Hematopoietic multipotent progenitor cell treated with erythropoietin and hydrocortisone succinate and interleukin-3 and kit ligand, for 4 days (in vitro differentiated cells): ENCODE measurements around the gene NPAS3.

Experiments
- DNase-seq: peaks from one replicate; pipeline ENCODE4 v3.0.0-alpha.2; 2015

Gene NPAS3

DNA sequence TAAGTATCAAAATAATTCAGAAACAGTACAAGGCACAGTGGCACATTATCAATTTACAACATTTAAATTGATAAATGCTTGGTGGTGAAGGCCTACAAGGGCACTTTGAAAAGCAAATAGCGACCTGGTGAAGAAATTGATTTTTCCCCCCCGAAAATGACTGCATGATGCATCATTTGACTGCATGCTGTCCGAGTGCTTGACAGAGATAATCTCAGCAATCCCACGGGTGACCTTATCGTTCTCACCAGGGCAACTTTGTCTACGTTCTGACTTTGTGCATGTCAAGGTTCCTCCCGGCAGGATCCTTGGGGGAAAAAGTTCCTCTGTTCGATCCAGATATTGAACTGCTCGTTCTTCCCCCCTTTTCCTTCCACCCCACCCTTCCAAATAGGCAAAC is 627.4 kb downstream of the NPAS3 start:
- peak; percentile 59 for DNase-seq

- no peak for DNase-seq
Measured at GRCh38 chr14:33567023-33567728, 628.5 kb downstream of the NPAS3 start.

DNA sequence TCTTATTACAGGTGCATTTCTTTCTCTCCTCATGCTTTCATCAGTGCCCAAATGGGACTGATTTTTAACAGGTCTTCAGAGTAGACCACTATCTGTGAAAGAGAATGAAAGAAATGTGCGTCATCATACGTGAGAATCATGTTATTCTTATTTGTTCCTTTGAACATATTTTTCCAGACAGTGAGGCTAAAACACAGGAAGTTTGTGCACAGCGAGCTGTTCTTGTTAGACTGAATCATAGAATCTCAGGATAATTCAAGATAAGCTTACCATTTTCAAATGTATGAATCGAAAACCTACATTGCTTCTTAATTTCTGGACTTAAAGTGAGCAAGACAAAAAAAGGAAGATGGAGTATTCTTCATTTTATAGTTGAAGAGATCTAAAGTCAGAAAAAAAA is 629.1 kb downstream of the NPAS3 start:
- DNase-seq = no peak

DNA sequence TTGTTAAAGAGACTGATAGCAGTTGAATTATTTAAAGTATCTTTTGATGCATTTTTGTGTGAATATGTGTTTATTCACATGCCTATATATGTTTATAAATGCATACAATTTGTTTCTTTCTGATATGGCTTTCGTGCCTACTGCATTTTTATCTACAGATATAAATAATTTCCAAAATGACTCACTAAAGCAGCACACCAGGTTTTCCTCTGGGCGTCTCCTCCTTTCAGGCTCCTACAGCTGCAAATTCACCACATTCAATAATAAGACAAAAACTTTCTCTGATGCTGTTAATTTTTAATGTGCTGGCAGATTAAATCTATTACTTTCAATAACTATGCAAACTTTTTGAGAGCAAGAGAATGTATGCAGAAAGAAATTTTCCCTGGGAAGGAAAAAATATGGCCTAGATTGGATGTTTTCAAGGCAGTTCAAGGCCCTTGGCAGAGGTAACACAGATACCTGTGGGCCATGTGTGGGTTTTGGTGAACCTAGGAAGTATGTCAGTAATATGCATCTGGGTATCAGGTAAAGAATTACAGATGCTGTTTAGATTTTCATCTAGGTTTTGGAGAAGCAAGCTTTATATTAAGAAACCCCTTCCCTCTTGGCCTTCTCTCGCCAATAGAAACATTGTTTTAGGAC is 630.4 kb downstream of the NPAS3 start:
- DNase-seq = peak; percentile 40

GRCh38 chr14:33569821-33570687 is 631.4 kb downstream of the NPAS3 start:
- no peak for DNase-seq

GRCh38 chr14:33570694-33571310 is 632.1 kb downstream of the NPAS3 start:
- peak; percentile 34 for DNase-seq

DNA sequence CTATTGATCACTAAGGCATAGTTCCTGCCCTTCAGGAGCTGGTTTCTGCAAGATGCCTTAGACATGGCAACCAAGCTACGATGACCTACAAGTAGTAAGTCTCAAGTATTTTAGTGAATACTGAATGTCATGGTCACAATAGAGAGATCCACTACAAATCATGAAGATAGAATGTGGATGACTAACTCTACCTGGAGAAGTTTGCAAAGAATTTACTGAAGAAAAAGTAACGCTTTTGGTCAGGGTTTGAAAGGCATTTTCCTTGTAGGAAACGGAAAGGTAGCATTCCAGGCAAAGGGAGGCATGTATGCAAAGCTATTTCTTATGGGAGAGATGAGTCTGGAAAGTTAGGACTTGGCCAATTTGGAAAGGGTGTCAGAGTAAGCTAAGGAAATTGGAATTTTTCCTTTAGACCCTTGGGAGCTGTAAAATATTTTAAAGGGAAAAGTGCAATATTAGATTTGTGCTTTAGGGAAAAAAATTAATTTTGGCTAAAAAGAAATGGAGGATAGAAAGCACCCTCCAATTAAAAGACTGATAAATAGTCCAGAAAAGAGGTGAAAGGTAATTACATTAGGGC is 634.7 kb downstream of the NPAS3 start:
- no peak for DNase-seq

DNA sequence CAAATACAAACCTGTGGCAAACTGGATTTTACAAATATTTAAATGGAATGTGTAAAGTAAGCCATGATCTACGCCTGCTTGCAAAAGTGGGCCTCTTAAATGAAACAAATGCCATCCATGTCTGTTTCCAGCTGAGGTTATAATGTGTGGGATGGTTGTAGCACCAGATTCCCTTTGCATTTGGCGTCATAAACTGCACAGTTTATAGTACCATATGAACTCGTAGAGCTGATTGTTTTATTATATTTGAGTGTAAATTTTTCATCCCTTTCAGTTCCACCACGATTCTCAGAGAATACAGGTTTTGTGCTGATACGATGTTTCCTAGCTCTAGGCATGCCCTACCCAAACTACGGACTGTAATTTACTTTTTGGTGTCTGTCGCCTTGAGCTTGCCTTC is 637.3 kb downstream of the NPAS3 start:
- no peak for DNase-seq

GRCh38 chr14:33578461-33579216 is 640.0 kb downstream of the NPAS3 start:
- no peak for DNase-seq

DNA sequence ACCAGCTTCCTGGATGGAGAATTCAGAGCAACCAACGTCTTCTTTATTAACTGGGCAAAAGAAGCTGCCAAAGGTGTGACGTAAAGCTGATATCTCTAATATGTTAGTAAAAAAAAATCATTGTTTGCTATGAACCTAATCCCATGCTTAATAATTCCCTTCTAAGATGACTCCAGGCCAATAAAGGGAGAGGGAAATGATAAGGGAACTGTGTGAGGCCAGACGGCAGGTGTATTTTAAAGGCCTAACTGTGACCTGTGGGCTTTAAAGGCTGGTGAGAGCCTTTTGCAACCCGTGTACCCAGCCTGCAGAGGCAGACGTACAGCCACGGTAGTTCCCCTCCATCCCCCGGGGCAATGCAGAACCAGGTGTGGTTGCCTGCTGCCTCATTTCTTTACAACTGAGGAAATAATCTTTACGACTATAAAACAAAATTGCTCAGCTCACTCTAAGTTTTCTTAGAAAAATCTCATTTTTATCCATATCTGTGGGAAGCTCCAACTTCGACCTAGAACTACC is 641.6 kb downstream of the NPAS3 start:
- no peak for DNase-seq

GRCh38 chr14:33580841-33581240 is 642.2 kb downstream of the NPAS3 start:
- DNase-seq = no peak

GRCh38 chr14:33584697-33585096 is 646.0 kb downstream of the NPAS3 start:
- no peak for DNase-seq

GRCh38 chr14:33586806-33587205 is 648.1 kb downstream of the NPAS3 start:
- DNase-seq = no peak

DNA sequence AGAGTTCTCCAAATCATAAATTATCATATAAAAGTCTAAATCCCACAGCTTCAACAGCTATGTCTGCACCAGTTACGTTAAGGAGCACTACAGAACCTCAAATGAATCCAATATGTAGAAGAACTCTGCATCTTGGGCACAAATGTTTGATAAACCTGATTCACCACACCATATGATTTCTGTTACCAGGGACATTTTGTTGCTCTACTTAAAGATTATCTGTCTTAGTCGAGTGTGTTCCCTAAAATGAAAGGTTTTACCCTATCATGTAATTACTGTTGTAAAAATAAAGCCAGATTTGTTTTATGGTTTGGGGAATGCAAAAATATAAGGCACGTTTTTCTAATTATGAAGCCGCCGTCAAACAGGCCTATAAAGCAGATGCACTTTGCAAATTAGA is 649.1 kb downstream of the NPAS3 start:
- no peak for DNase-seq

DNA sequence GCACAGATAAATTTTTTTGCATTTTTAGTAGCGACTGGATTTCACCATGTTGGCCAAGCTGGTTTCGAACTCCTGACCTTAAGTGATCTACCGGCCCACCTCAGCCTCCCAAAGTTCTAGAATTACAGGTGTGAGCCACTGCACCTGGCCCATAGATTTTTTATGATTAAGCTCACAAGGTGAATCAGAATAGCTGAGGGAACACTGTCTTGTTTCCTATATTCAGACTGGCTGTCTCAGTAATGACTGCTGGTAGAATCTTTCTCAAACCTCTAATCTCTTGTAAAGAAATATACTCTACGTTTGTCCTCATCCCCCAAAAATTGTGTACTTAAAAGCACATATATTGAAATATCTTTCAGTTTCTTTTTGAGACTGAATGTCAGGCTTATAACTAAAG is 650.1 kb downstream of the NPAS3 start:
- no peak for DNase-seq

DNA sequence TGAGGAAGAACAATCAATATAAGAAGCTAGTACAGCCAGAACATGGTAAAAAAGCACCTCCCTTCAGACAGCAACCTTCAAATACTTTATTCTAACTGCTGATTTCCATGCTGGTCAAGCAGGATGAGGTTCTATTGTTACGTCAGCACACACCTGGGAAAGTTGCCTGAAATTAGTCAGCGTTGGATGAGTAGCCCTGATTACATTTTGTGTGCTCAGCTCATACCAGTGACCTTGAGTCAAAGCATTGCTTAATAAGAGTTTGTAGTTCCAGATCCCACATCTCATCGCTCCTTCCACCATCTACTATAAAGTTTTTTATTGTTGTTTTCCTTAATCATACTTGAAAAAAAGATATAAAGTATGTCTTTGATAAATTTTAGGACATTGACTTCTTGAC is 650.7 kb downstream of the NPAS3 start:
- no peak for DNase-seq

- DNase-seq = peak; percentile 23
Measured at GRCh38 chr14:33590891-33591630, 652.4 kb downstream of the NPAS3 start.

DNA sequence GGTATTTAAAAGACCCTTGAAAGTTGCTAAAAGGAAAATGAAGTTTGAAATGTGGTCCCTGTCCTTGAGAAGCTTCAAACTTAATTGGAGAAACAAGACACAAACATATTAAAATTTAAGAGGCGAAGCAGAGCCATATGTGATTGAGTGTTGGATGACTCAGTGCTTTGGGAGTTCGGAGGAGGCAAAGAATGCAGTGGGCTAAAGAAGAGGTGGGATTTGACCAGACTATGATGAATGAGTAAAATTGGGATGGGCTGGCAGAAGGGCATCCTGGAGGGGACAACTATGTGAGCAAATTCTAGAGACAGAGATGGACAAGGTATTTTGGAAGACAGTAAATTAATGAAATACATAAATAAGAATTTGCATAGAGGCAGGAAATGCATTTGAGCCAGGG is 653.6 kb downstream of the NPAS3 start:
- DNase-seq = no peak

DNA sequence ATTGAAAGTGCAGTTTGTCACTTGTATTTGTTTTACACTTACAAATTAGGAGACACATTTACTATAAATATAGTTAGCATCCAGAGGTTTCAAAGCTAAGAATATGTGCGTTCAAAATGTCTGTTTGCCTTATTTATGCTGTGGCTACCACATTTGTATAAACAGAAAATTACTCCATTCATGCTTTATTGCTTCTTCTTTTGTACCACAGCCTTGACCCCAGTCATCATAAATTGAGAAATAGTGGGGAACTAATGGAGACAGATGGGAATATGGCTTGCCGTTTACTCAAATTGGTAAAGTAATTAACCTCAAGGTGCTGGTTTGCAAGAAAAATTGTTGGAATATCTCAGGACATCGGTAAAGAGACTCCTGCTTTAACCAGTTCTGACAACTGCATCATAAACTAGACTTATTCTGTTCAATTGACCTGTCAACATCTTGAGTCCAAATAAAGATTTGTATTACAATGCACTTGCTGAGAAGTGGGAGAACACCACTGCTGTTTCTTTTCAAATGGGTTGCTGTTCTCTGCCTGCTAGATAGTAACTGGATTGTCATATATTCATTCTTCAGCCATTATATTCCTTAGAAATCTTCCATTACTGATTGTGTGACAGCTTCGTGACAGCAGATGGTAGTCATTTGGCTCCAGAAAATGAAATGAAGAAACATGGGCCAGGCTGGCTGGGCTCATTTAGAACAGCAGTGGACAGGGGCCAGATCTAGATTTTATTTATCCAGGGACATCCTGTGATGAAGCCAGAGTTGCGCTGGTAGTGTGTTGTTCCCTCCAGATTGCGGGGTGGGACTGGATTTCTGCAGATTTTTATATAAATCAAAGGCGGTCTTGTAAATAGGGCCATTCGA is 657.8 kb downstream of the NPAS3 start:
- DNase-seq = no peak

GRCh38 chr14:33598582-33598981 is 659.9 kb downstream of the NPAS3 start:
- no peak for DNase-seq
